AG09319 (cell line): ENCODE results near the gene ERG28.

Source experiments
- DNase-seq: peaks from one replicate; pipeline ENCODE4 v3.0.0-alpha.2; 2010; ENCODE audit warnings: low read depth; ENCODE audit errors: extremely low read depth
- CTCF ChIP-seq: IDR thresholded peaks from 2 replicates; pipeline ENCODE4 v1.5.1; 2011; ENCODE audit warnings: low read depth, mild to moderate bottlenecking, inconsistent platforms, low read length, moderate library complexity

ERG28 gene

DNA sequence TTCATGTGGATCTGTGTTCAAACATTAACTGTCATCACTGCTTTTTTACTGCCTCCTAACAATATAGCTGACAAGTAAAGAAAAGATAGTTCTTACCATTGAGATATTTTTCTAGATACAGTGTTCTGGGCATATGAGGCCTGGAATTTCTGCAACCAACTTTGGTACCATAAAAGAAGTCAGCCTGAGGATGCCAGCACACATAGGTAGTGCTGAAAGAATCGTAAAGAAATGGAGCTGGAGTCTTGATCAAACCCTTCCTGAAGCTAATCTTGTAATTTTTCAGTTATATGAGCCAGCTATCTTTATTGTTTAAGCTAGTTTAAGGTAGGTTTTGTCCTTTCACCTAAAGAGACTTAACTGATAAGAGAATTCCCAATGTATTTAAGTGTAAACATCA, 11.3 kb downstream of the ERG28 start:
- no peak for TF ChIP-seq CTCF
- no peak for DNase-seq

GRCh38 chr14:75648066-75648838, 12.4 kb downstream of the ERG28 start:
- DNase-seq, result peak; percentile 64
- no peak for TF ChIP-seq CTCF

GRCh38 chr14:75647640-75648039, 13.0 kb downstream of the ERG28 start:
- no peak for DNase-seq
- TF ChIP-seq CTCF, result no peak

GRCh38 chr14:75646762-75647161, 13.9 kb downstream of the ERG28 start:
- no peak for DNase-seq
- TF ChIP-seq CTCF, result no peak

GRCh38 chr14:75645056-75645455, 15.6 kb downstream of the ERG28 start:
- DNase-seq, result no peak
- TF ChIP-seq CTCF, result no peak

GRCh38 chr14:75643985-75644384, 16.7 kb downstream of the ERG28 start:
- TF ChIP-seq CTCF, result no peak
- no peak for DNase-seq

DNA sequence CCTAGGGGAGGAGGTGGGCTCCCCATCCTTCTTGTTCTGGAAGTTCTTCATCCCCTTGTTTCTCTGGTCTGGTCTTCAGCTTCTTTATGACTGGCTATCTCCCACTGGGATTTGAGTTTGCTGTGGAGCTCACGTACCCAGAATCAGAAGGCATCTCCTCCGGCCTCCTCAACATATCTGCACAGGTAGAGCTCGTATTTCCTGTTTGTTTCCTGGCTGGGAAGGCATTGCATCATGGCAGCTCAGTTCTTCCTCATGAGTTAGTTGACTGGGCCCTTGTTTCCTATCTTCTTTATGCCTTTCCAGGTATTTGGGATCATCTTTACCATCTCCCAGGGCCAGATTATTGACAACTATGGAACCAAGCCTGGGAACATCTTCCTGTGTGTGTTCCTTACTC, 19.8 kb downstream of the ERG28 start:
- DNase-seq, result no peak
- TF ChIP-seq CTCF, result no peak
